AG08396 (cell line): ENCODE results near the gene MYH9.
A peak's percentile ranks its signal among the peaks of the same experiment; 100 is the strongest.

Experiments used
- DNase-seq: peaks from one replicate; pipeline ENCODE4 v3.0.0; 2012; ENCODE audit warnings: low spot score, mixed read lengths

The MYH9 gene

GRCh38 chr22:36367479-36367878, 20.3 kb downstream of the MYH9 start:
- DNase-seq: no peak

GRCh38 chr22:36367066-36367465, 20.7 kb downstream of the MYH9 start:
- DNase-seq: no peak

- DNase-seq: no peak
Observed at GRCh38 chr22:36366291-36366708, 21.5 kb downstream of the MYH9 start.

GRCh38 chr22:36365020-36365411, 22.8 kb downstream of the MYH9 start:
- peak; percentile 77 for DNase-seq

- no peak for DNase-seq
Observed at GRCh38 chr22:36364255-36365019, 23.3 kb downstream of the MYH9 start.

- no peak for DNase-seq
Observed at GRCh38 chr22:36363349-36363981, 24.3 kb downstream of the MYH9 start.

GRCh38 chr22:36362932-36363331, 24.8 kb downstream of the MYH9 start:
- DNase-seq: no peak

GRCh38 chr22:36362075-36362474, 25.7 kb downstream of the MYH9 start:
- no peak for DNase-seq

GRCh38 chr22:36360871-36361383, 26.8 kb downstream of the MYH9 start:
- DNase-seq: no peak

GRCh38 chr22:36360011-36360410, 27.8 kb downstream of the MYH9 start:
- DNase-seq: no peak

GRCh38 chr22:36359470-36359996, 28.2 kb downstream of the MYH9 start:
- no peak for DNase-seq

GRCh38 chr22:36358533-36359469, 29.0 kb downstream of the MYH9 start:
- DNase-seq: no peak

- DNase-seq: no peak
Observed at GRCh38 chr22:36356708-36357624, 30.8 kb downstream of the MYH9 start.

GRCh38 chr22:36355894-36356293, 31.9 kb downstream of the MYH9 start:
- DNase-seq: no peak

GRCh38 chr22:36355362-36355761, 32.4 kb downstream of the MYH9 start:
- DNase-seq: no peak

- DNase-seq: no peak
Observed at GRCh38 chr22:36352803-36353507, 34.8 kb downstream of the MYH9 start.

GRCh38 chr22:36351921-36352802, 35.6 kb downstream of the MYH9 start:
- no peak for DNase-seq

- no peak for DNase-seq
Observed at GRCh38 chr22:36350751-36351594, 36.8 kb downstream of the MYH9 start.
